ENCODE data around the gene TMC1. TPM values are rescaled to one million over a fixed set of nuclear protein-coding genes. Genes with fewer than 3 reads are reported as not detected.

Gene TMC1
- total RNA-seq, 1 experiment from 2014 or later = 5.5 TPM

GRCh38 chr9:72614067-72614466 is 92.7 kb downstream of the TMC1 start:
- no peaks in the 10 kb centered on the region for H3K27me3 ChIP-seq (ENCODE audit: insufficient read depth, low read depth)
- H4K20me1 ChIP-seq (ENCODE audit: insufficient read depth) = no peaks in the 10 kb centered on the region
- H2AFZ ChIP-seq = no peak overlapping the region
- no peaks in the 10 kb centered on the region for H3K9me3 ChIP-seq (ENCODE audit: insufficient read depth, low read depth)
- H3K4me2 ChIP-seq = no peak overlapping the region
- no peaks in the 10 kb centered on the region for H3F3A ChIP-seq (ENCODE audit: insufficient read depth, low read depth)
- no peak for TF ChIP-seq CTCF (conservative IDR thresholded peaks at IDR 0.05)
- no peak for TF ChIP-seq EZH2 (IDR thresholded peaks at IDR 0.05; ENCODE audit: low read depth)
- DNase-seq = no peak
- CTCF ChIA-PET = no interaction called here
- no peaks in the 10 kb centered on the region for H3K79me2 ChIP-seq (ENCODE audit: low read depth)
- no peaks in the 10 kb centered on the region; the same call in 1 of the 2 replicates for H3K9me2 ChIP-seq (ENCODE audit: insufficient read depth)
- H3K36me3 ChIP-seq (ENCODE audit: low read depth) = no peaks in the 10 kb centered on the region
- H3K4me1 ChIP-seq (replicated peaks; ENCODE audit: insufficient read depth) = no peaks in the 10 kb centered on the region
- BruUV-seq (replicated peaks) = no TSS peak
- no peak overlapping the region for H3K27ac ChIP-seq
- POLR2A ChIA-PET (ENCODE audit: unreplicated experiment) = no interaction called here
- intact Hi-C loops (cut with micrococcal nuclease; ENCODE audit: unreplicated experiment) = no loop called here
- no peak overlapping the region for H3K4me3 ChIP-seq

GRCh38 chr9:72615931-72616330 is 94.5 kb downstream of the TMC1 start:
- intact Hi-C loops (cut with micrococcal nuclease; ENCODE audit: unreplicated experiment) = no loop called here
- Histone ChIP-seq H3K36me3 (ENCODE audit: low read depth) (no peaks in the 10 kb centered on the region), H3K4me1 (replicated peaks; ENCODE audit: insufficient read depth) (no peaks in the 10 kb centered on the region), H3K4me3 (no peak overlapping the region), H2AFZ (no peak overlapping the region), H3K27me3 (ENCODE audit: insufficient read depth, low read depth) (no peaks in the 10 kb centered on the region), H4K20me1 (ENCODE audit: insufficient read depth) (no peaks in the 10 kb centered on the region), H3F3A (ENCODE audit: insufficient read depth, low read depth) (no peaks in the 10 kb centered on the region), H3K9me2 (ENCODE audit: insufficient read depth) (no peaks in the 10 kb centered on the region; the same call in 1 of the 2 replicates), H3K4me2 (no peak overlapping the region), H3K79me2 (ENCODE audit: low read depth) (no peaks in the 10 kb centered on the region), H3K9me3 (ENCODE audit: insufficient read depth, low read depth) (no peaks in the 10 kb centered on the region), H3K27ac (no peak overlapping the region)
- no TSS peak for BruUV-seq (replicated peaks)
- POLR2A ChIA-PET (ENCODE audit: unreplicated experiment) = no interaction called here
- no peak for TF ChIP-seq EZH2 (IDR thresholded peaks at IDR 0.05; ENCODE audit: low read depth)
- TF ChIP-seq CTCF (conservative IDR thresholded peaks at IDR 0.05) = no peak
- DNase-seq = no peak
- CTCF ChIA-PET = no interaction called here

- no peaks in the 10 kb centered on the region for H4K20me1 ChIP-seq (ENCODE audit: insufficient read depth)
- no peaks in the 10 kb centered on the region for H3K4me1 ChIP-seq (replicated peaks; ENCODE audit: insufficient read depth)
- ChIA-PET CTCF (no interaction called here), POLR2A (ENCODE audit: unreplicated experiment) (no interaction called here)
- H2AFZ ChIP-seq = no peak overlapping the region
- no peaks in the 10 kb centered on the region for H3K9me3 ChIP-seq (ENCODE audit: insufficient read depth, low read depth)
- no peaks in the 10 kb centered on the region for H3K79me2 ChIP-seq (ENCODE audit: low read depth)
- intact Hi-C loops (cut with micrococcal nuclease; ENCODE audit: unreplicated experiment) = no loop called here
- H3K9me2 ChIP-seq (ENCODE audit: insufficient read depth) = no peaks in the 10 kb centered on the region; the same call in 1 of the 2 replicates
- H3K27me3 ChIP-seq (ENCODE audit: insufficient read depth, low read depth) = no peaks in the 10 kb centered on the region
- no TSS peak for BruUV-seq (replicated peaks)
- H3K4me3 ChIP-seq = no peak overlapping the region
- no peak overlapping the region for H3K27ac ChIP-seq
- H3K36me3 ChIP-seq (ENCODE audit: low read depth) = no peaks in the 10 kb centered on the region
- TF ChIP-seq EZH2 (IDR thresholded peaks at IDR 0.05; ENCODE audit: low read depth) (no peak), CTCF (conservative IDR thresholded peaks at IDR 0.05) (no peak)
- no peak for DNase-seq
- no peaks in the 10 kb centered on the region for H3F3A ChIP-seq (ENCODE audit: insufficient read depth, low read depth)
- no peak overlapping the region for H3K4me2 ChIP-seq
Measured at GRCh38 chr9:72618811-72619210, 97.4 kb downstream of the TMC1 start.

Measured in PC-9 (cell line).